ENCODE results near the gene TMEM233.
"Not testable (repeated sequence)": the region's sequence is repeated elsewhere in the genome, so short reads cannot be mapped to it uniquely, and the experiment has no call there.

DNA sequence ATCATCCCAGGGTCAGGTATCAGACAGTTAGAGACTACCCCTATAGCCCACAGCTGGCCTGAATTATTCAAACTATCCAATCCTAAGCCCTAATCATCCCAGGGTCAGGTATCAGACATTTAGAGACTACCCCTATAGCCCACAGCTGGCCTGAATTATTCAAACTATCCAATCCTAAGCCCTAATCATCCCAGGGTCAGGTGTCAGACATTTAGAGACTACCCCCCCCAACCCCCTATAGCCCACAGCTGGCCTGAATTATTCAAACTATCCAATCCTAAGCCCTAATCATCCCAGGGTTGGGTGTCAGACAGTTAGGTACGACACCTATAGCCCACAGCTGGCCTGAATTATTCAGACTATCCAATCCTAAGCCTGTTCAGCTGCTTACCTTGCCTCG is 63.4 kb downstream of the TMEM233 start:
- TF ChIP-seq, protein P1, sequence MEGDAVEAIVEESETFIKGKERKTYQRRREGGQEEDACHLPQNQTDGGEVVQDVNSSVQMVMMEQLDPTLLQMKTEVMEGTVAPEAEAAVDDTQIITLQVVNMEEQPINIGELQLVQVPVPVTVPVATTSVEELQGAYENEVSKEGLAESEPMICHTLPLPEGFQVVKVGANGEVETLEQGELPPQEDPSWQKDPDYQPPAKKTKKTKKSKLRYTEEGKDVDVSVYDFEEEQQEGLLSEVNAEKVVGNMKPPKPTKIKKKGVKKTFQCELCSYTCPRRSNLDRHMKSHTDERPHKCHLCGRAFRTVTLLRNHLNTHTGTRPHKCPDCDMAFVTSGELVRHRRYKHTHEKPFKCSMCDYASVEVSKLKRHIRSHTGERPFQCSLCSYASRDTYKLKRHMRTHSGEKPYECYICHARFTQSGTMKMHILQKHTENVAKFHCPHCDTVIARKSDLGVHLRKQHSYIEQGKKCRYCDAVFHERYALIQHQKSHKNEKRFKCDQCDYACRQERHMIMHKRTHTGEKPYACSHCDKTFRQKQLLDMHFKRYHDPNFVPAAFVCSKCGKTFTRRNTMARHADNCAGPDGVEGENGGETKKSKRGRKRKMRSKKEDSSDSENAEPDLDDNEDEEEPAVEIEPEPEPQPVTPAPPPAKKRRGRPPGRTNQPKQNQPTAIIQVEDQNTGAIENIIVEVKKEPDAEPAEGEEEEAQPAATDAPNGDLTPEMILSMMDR (IDR thresholded peaks at IDR 0.05 in 2 of 3, conservative IDR thresholded peaks at IDR 0.05 in 1 of 3; ENCODE audit: borderline replicate concordance in 1 of 3, insufficient read depth in 1 of 3, low read depth in 2 of 3, low read length in 2 of 3): not testable (repeated sequence)
- TF ChIP-seq, protein P2, sequence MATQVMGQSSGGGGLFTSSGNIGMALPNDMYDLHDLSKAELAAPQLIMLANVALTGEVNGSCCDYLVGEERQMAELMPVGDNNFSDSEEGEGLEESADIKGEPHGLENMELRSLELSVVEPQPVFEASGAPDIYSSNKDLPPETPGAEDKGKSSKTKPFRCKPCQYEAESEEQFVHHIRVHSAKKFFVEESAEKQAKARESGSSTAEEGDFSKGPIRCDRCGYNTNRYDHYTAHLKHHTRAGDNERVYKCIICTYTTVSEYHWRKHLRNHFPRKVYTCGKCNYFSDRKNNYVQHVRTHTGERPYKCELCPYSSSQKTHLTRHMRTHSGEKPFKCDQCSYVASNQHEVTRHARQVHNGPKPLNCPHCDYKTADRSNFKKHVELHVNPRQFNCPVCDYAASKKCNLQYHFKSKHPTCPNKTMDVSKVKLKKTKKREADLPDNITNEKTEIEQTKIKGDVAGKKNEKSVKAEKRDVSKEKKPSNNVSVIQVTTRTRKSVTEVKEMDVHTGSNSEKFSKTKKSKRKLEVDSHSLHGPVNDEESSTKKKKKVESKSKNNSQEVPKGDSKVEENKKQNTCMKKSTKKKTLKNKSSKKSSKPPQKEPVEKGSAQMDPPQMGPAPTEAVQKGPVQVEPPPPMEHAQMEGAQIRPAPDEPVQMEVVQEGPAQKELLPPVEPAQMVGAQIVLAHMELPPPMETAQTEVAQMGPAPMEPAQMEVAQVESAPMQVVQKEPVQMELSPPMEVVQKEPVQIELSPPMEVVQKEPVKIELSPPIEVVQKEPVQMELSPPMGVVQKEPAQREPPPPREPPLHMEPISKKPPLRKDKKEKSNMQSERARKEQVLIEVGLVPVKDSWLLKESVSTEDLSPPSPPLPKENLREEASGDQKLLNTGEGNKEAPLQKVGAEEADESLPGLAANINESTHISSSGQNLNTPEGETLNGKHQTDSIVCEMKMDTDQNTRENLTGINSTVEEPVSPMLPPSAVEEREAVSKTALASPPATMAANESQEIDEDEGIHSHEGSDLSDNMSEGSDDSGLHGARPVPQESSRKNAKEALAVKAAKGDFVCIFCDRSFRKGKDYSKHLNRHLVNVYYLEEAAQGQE (IDR thresholded peaks at IDR 0.05; ENCODE audit: low read depth): not testable (repeated sequence)
